GM19351 (cell line): ENCODE measurements around the gene PHC2.

Experiments used
- ATAC-seq: cut with Tn5 transposase; IDR thresholded peaks from one replicate; pipeline ENCODE4 v1.9.1; 2021; ENCODE audit warnings: mild to moderate bottlenecking, moderate library complexity; ENCODE audit not compliant: unreplicated experiment

PHC2 gene

GRCh38 chr1:33430692-33431593, at the start of gene PHC2:
PHC2 (minus strand) TSS chr1:33431095; CDS start chr1:33375539, 55,556 bp downstream.
- ATAC-seq = peak; percentile 97

GRCh38 chr1:33477451-33477850, 46.6 kb upstream of the PHC2 start:
- no peak for ATAC-seq

GRCh38 chr1:33473900-33474299, 43.0 kb upstream of the PHC2 start:
- ATAC-seq = no peak

GRCh38 chr1:33472269-33472980, 41.5 kb upstream of the PHC2 start, which contains the start of gene ZSCAN20:
ZSCAN20 (plus strand) TSS chr1:33472645; CDS start chr1:33479289, 6,644 bp downstream.
- peak; percentile 90 for ATAC-seq

- ATAC-seq = no peak
Measured at GRCh38 chr1:33471416-33471815, 40.5 kb upstream of the PHC2 start.

GRCh38 chr1:33470495-33471012, 39.7 kb upstream of the PHC2 start:
- peak; percentile 48 for ATAC-seq

- no peak for ATAC-seq
Measured at GRCh38 chr1:33469691-33470090, 38.8 kb upstream of the PHC2 start.

- no peak for ATAC-seq
Measured at GRCh38 chr1:33468967-33469366, 38.1 kb upstream of the PHC2 start.

- no peak for ATAC-seq
Measured at GRCh38 chr1:33468531-33468930, 37.6 kb upstream of the PHC2 start.

GRCh38 chr1:33468011-33468410, 37.1 kb upstream of the PHC2 start:
- ATAC-seq = no peak

- ATAC-seq = no peak
Measured at GRCh38 chr1:33466159-33466558, 35.3 kb upstream of the PHC2 start.

- no peak for ATAC-seq
Measured at GRCh38 chr1:33465316-33465715, 34.4 kb upstream of the PHC2 start.

- ATAC-seq = no peak
Measured at GRCh38 chr1:33464552-33464951, 33.7 kb upstream of the PHC2 start.

GRCh38 chr1:33462405-33463164, 31.7 kb upstream of the PHC2 start:
- no peak for ATAC-seq

GRCh38 chr1:33460947-33461629, 30.2 kb upstream of the PHC2 start:
- peak; percentile 73 for ATAC-seq

GRCh38 chr1:33460144-33460543, 29.2 kb upstream of the PHC2 start:
- ATAC-seq = no peak

- ATAC-seq = no peak
Measured at GRCh38 chr1:33459691-33460090, 28.8 kb upstream of the PHC2 start.

GRCh38 chr1:33456502-33456886, 25.6 kb upstream of the PHC2 start:
- ATAC-seq = no peak

GRCh38 chr1:33455539-33456501, 24.9 kb upstream of the PHC2 start:
- no peak for ATAC-seq
